HG02610 (cell line): Measurements from ENCODE around the gene BCAR1.
"Not testable (repeated sequence)": the region's sequence is repeated elsewhere in the genome, so short reads cannot be mapped to it uniquely, and the experiment has no call there.

Experiments
- ATAC-seq: cut with Tn5 transposase; IDR thresholded peaks from one replicate; pipeline ENCODE4 v1.9.1; 2021; ENCODE audit warnings: mild to moderate bottlenecking, moderate library complexity; ENCODE audit not compliant: unreplicated experiment

BCAR1 gene

GRCh38 chr16:75241955-75242354 is 9.5 kb downstream of the BCAR1 start:
- ATAC-seq = no peak

- ATAC-seq = no peak
Observed at GRCh38 chr16:75241412-75241811, 10.0 kb downstream of the BCAR1 start.

DNA sequence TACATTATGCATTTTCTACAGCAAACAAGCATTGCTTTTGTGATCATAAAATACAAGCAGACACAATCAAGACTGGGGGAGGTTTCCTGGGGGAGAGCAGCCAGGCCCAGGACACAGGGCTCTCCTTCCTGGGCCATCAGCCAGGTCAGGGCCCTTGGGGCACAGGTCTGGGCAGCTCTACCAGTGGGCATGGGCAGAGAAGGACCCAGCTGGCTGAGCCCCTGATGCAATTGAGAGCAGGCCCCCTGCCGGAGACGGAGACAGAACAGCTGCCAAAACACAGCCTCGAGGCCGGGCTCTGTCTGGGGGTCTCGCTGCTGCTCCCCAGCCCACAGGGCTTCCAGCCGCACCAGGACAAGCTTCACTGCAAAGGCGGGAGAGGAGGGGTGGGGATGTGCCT is 10.8 kb downstream of the BCAR1 start:
- ATAC-seq = not testable (repeated sequence)

- ATAC-seq = no peak
Observed at GRCh38 chr16:75239542-75240122, 11.8 kb downstream of the BCAR1 start.

- ATAC-seq = no peak
Observed at GRCh38 chr16:75238853-75239541, 12.4 kb downstream of the BCAR1 start.

DNA sequence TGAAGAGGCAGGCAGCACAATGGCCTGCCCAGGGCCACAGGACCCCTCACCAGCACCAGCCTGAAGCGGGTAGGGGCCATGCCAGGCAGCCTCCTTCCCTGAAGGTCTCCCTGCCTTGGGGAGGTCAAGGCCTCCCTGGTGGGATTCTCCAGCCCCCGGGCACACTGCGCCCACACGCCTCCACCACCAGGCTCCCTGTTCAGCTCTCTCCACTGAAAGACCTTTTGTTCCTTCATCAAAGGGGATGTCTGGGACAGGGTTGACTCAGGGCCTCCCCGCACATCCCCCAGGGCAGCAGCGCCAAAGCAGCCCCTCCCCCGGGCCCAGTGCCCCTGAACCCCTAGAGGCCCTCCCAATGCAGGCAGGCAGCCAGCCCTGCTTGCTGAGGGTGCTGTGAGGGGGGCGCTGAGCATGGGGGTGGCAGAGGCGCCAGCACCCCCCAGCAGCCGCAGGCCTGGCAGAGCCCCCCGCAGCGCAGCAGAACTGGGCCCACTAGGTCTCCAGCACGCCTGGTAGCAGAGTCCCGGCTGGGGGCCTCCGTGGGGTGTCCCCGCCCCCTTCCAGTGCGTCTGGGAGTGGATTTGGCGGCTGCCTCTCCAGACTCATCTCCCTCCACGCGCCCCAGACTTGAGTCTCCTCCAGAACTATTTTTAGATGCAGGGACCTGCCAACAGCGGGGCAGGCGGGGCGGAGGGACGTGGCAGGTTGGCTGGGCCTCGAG is 13.1 kb downstream of the BCAR1 start:
- no peak for ATAC-seq

GRCh38 chr16:75237398-75238131 is 13.9 kb downstream of the BCAR1 start:
- no peak for ATAC-seq

DNA sequence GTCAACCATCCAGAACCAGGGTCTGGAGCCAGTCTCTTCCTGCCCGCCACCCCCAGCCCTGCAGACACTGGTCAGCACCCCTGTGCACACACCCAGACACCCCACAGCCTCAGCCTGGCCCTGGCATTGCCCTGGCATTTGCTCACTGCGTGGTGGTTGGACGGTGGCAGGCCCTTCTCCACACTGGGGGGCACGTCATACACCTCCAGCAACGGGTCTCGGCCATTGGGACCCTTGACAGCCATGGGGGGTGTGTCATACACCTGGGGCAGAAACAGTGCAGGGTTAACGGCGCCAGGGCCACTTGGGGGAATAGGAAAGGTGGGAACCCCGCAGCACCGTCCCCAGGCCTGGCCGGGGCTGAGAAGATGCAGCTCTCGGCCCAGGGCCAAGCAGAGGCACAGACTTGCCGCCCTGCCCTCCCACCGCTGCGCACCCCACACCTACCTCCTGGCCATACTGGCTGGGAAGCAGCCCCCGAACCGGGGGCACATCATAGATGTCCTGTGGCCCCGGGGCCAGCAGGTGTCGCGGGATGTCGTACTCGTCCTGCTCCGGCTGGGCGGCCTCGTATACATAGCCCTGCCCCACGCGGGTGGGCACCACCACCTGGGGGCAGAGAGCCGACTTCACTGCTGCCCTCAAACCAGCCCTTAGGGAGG is 14.6 kb downstream of the BCAR1 start:
- ATAC-seq = no peak

GRCh38 chr16:75236232-75236631 is 15.2 kb downstream of the BCAR1 start:
- ATAC-seq = no peak

- no peak for ATAC-seq
Observed at GRCh38 chr16:75235721-75236193, 15.7 kb downstream of the BCAR1 start.

GRCh38 chr16:75234856-75235696 is 16.3 kb downstream of the BCAR1 start:
- no peak for ATAC-seq

DNA sequence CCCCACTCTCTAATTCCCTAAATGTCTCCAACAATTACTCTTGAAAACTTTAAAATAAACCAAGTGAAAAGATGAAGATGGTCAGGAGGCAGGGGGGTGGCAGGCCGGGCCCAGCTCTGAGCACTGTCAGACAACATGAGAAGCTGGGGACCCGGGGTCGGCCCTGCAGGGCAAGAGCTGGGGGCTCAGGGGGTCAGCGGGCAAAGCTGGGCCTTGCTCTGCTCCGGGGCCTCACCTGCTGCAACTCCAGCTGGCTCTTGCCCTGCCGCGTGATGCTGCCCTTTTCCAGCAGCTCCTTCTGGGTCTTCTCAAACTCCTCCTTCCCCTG is 17.8 kb downstream of the BCAR1 start:
- no peak for ATAC-seq

DNA sequence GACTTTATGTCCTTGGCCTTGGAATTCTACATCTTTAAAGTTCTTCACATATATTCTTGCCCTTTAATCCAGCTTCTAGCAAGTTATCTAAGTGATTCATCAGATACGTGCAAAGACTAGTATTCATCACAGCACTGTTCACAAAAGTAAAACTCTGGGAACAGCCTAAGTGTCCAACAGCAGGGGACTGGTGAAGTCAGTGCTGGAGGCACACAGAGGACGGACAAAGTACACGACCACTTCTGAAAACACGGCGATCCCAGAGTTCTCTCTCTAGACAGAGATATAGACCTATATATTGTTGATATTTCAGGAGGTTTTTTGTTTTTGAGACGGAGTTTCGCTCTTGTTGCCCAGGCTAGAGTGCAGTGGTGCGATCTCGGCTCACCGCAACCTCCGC is 19.9 kb downstream of the BCAR1 start:
- ATAC-seq = no peak

DNA sequence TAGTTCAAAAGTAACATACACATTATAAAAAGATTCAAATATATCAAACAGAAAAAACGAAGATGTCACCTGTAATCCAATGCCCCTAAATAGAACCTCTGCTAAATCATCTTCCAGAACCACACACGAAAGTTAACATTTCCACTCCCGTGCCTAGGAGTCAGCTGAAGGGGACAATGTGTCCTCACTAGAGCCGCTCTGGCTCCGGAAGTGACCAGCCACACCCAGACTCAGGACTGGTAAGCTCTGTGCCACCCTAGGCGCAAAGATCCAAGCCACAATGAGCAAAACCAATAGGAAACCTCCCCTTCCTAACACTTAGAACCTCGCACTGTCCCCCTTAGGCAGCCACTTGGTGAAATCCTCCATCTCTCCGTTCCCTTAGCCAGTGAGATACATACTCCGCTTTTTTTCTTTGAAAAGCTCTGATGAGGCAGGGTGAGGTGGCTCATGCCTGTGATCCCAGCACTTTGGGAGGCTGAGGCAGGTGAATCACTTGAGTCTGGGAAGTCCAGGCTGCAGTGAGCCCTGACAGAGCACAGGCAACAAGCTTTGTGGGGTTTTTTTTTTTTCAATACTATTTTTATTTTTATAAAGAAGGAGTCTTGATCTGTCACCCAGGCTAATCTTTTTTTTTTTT is 20.8 kb downstream of the BCAR1 start:
- no peak for ATAC-seq

DNA sequence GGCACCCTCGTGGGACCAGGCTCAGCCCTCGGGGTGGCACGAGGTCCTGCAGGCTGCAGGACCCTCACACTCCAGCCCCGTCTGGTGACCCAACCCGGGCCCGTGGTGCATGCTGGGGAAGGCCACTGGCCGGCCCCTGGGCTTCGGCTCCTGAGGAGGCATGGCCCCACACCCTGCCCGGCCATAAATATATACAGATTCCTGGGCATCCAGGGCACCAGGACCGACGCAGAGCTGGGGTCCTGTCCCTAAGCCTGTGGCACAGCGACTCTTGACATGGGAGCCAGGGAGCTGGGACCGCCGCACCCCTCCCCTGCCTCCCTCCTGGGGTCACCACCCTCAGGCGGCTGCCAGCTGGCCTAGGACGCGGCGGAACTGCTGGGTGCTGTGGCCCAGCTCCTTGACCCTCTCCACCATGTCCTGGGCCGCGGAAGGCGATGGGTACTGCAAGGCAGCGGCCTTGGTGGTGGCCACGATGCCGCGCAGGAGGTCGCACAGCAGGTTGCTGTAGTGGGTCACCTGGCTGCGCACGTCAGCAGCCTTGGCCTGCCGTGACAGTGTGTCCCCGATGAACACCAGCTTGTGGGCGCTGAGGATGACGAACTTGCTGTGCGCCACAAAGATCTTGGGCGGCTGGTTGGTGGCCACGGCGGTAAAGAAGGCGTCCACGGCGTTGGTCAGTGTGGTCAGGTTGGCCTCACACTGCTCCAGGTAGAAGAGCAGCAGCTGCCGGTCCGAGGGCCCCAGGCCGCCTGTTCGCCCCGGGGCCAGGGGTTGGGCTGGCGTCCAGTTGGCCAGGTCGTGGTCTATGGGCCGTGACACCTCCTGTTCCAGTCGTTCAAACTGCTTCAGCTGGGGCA is 22.0 kb downstream of the BCAR1 start:
- no peak for ATAC-seq

- no peak for ATAC-seq
Observed at GRCh38 chr16:75228143-75228976, 23.1 kb downstream of the BCAR1 start.

GRCh38 chr16:75227361-75228142 is 23.9 kb downstream of the BCAR1 start:
- no peak for ATAC-seq
